GM19351 (cell line): ENCODE measurements around the gene OR5H2.
"Not testable (repeated sequence)": the region's sequence is repeated elsewhere in the genome, so short reads cannot be mapped to it uniquely, and the experiment has no call there.

Source experiments
- ATAC-seq: cut with Tn5 transposase; IDR thresholded peaks from one replicate; pipeline ENCODE4 v1.9.1; 2021; ENCODE audit warnings: mild to moderate bottlenecking, moderate library complexity; ENCODE audit not compliant: unreplicated experiment

Gene OR5H2

GRCh38 chr3:98282205-98282604, at the start of gene OR5H2:
Gene OR5H2 (plus strand): TSS chr3:98282505. CDS start chr3:98282903, 398 bp downstream.
- ATAC-seq, result no peak

GRCh38 chr3:98233468-98233867, 48.8 kb upstream of the OR5H2 start:
- ATAC-seq, result no peak

- ATAC-seq, result peak; percentile 64
Observed at GRCh38 chr3:98240131-98240530, 42.2 kb upstream of the OR5H2 start.

GRCh38 chr3:98242155-98242554, 40.1 kb upstream of the OR5H2 start:
- no peak for ATAC-seq

GRCh38 chr3:98243843-98244242, 38.5 kb upstream of the OR5H2 start:
- ATAC-seq, result no peak

- ATAC-seq, result no peak
Observed at GRCh38 chr3:98246142-98246541, 36.2 kb upstream of the OR5H2 start.

GRCh38 chr3:98256026-98256425, 26.3 kb upstream of the OR5H2 start:
- ATAC-seq, result not testable (repeated sequence)

- ATAC-seq, result peak; percentile 84
Observed at GRCh38 chr3:98259707-98260106, 22.6 kb upstream of the OR5H2 start.

GRCh38 chr3:98262046-98262445, 20.3 kb upstream of the OR5H2 start:
- no peak for ATAC-seq

- ATAC-seq, result no peak
Observed at GRCh38 chr3:98263944-98264343, 18.4 kb upstream of the OR5H2 start, which contains the start of gene OR5H6. Gene OR5H6 (plus strand): TSS chr3:98264244. CDS start chr3:98264333, 89 bp downstream.

GRCh38 chr3:98269846-98270245, 12.5 kb upstream of the OR5H2 start:
- no peak for ATAC-seq

- no peak for ATAC-seq
Observed at GRCh38 chr3:98272126-98272525, 10.2 kb upstream of the OR5H2 start.

GRCh38 chr3:98274914-98275313, 7.4 kb upstream of the OR5H2 start:
- no peak for ATAC-seq

GRCh38 chr3:98290916-98291315, 8.6 kb downstream of the OR5H2 start:
- ATAC-seq, result no peak

GRCh38 chr3:98291332-98291957, 9.1 kb downstream of the OR5H2 start:
- no peak for ATAC-seq

GRCh38 chr3:98322101-98322500, 39.8 kb downstream of the OR5H2 start:
- ATAC-seq, result no peak

- no peak for ATAC-seq
Observed at GRCh38 chr3:98322686-98323085, 40.4 kb downstream of the OR5H2 start.

- ATAC-seq, result no peak
Observed at GRCh38 chr3:98323425-98323824, 41.1 kb downstream of the OR5H2 start.

GRCh38 chr3:98325055-98325454, 42.8 kb downstream of the OR5H2 start:
- ATAC-seq, result no peak

- ATAC-seq, result no peak
Observed at GRCh38 chr3:98326105-98326893, 44.0 kb downstream of the OR5H2 start.

- peak; percentile 61 for ATAC-seq
Observed at GRCh38 chr3:98326945-98327344, 44.6 kb downstream of the OR5H2 start.

GRCh38 chr3:98328933-98329332, 46.6 kb downstream of the OR5H2 start:
- no peak for ATAC-seq
